ENCODE results near the gene WNT5B.

WNT5B gene

DNA sequence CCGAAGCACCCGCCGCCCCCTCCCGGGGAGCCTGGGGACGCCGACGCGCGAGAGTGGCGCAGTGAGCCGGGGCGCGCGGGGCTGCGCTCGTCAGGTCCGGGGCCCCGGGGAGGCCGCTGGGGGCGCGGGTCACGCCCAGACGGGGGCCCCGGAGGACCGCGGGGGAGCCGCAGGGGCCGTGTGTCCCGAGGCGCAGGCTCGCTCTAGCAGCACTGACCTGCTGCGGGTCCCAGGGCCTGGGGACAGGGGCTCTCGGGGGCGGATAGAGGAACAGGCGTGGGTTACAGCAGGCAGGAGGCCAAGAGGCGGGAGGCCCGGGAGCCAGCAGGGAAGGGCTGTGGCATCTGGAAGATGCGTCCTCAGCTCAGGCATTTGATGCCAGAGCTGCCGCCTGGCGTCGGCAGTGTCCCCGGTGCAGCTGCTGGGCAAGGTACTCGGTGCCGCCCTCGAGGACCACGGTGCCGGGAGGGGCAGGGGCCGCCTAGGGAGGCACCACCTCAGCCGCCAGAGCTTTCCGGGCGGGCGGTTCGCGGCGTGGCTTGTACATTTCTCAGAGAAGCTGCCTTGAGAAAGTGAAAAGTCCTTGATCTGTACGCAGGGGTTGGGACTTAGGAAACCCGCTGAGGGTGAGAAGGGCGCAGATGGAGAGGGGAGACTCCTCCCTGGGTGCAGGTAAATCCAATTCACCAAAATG, 1.2 kb downstream of the WNT5B start:
- DNase-seq (ENCODE audit: low read depth), result no peak

DNA sequence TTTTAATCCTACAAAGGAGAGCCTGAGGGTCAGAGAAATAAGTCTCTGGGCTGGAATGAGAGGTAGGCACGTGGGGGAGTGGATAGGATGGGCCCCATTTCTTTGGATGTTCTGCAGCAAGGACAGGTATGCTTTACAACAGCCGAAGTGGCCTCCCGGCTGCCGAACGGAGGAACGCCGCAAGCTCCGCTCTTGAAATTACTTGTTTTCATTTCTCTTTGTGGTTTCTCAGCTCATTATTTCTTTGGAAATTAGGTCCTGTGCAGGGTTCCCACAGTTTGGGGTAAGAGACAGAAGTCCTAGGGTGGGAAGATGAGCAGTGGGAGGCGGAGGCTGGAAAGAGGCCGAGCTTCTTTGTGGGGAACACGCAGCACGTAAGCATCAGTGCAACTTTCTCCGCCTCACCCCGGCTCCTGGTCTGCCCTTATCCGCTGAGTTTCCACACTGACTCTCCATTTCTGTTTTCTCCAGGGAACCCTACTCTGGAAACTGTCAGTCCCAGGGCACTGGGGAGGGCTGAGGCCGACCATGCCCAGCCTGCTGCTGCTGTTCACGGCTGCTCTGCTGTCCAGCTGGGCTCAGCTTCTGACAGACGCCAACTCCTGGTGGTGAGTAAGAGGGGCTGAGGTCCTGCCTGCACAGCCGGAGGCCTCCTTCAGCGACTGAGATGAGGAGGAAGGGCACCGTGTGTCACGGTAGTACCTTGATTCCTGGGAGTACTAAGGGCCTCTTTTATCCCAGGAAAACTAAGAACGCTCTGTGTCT, 2.0 kb downstream of the WNT5B start:
- DNase-seq (ENCODE audit: low read depth), result no peak

DNA sequence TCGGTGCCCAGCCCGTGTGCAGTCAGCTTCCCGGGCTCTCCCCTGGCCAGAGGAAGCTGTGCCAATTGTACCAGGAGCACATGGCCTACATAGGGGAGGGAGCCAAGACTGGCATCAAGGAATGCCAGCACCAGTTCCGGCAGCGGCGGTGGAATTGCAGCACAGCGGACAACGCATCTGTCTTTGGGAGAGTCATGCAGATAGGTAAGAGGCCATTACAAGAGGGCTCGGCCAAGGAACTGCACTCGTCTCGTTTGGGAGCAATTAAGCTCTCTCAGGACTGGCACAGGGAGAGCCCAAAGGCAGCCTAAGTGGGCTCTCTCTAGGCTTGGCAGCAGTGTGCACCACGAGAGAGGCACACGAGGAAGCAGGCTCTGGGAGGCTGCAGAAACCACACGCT, 3.7 kb downstream of the WNT5B start:
- DNase-seq (ENCODE audit: low read depth), result no peak

DNA sequence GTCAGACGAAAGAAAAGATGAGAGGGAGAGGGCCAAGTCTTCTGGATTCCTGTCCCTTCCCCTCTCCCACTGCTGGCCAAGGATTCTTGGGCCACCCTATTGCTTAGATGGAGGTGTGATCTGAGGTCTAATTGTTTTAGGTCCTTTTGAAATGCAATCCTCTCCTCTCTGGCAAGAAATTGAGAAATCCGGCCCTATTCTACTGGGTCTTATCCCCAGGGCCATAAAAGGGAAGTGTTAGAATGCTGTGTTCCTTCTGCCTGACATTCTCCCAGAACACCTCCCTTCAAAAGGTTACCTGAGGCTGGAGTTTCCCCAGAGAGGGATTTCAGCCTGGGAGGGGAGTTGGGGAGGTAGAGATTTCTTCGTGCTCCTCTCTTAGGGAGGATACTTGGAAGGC, 4.4 kb downstream of the WNT5B start:
- no peak for DNase-seq (ENCODE audit: low read depth)

DNA sequence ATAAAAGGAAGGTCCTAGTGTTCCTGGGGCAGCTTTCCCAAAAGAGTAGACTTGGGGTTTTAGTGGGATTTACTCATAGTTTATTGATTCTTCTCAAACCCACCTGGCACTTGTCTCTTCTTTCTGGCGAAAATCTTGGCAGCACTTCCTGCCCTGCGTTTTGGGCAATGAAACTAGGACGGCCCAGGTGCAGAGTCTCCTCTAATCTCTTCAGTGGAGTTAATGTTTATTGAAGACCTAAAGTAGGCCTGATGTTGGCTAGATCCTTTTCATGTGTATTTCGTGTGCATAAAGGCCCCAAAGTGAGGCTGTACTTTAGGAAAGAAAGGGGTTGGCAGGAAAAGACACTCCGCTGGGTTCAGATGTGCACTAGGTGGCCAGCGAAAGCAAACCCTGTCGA, 5.1 kb downstream of the WNT5B start:
- no peak for DNase-seq (ENCODE audit: low read depth)

DNA sequence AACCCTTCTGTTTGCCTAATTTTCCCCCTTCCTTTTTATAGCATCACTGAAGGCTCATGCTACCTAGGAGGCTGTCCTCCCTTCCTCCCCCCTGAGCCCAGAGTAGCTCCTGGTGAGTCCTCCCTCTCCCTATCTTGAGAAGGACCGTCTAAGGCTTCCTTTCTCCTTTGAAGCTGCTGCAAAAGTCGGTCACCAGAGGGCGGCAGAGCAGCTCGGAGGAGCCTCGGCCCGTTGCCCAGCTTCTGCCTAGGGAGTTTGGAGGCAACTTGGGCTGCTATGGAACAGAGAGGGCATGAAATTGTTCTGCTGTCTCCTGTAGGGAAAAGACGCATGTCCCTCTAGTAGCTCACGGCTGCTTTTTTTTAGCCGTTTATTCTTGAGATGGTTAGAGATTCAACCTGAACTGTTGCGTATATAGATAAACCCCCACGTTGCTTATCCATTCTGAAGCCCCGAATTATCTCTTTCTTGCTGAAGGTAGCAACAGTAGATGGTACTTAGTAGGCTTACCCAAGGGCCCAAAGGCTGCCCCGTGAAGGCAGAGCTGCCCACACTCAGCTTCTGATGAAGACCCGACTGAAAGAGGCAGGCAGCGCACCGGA, 5.7 kb downstream of the WNT5B start:
- DNase-seq (ENCODE audit: low read depth), result peak; percentile 51

DNA sequence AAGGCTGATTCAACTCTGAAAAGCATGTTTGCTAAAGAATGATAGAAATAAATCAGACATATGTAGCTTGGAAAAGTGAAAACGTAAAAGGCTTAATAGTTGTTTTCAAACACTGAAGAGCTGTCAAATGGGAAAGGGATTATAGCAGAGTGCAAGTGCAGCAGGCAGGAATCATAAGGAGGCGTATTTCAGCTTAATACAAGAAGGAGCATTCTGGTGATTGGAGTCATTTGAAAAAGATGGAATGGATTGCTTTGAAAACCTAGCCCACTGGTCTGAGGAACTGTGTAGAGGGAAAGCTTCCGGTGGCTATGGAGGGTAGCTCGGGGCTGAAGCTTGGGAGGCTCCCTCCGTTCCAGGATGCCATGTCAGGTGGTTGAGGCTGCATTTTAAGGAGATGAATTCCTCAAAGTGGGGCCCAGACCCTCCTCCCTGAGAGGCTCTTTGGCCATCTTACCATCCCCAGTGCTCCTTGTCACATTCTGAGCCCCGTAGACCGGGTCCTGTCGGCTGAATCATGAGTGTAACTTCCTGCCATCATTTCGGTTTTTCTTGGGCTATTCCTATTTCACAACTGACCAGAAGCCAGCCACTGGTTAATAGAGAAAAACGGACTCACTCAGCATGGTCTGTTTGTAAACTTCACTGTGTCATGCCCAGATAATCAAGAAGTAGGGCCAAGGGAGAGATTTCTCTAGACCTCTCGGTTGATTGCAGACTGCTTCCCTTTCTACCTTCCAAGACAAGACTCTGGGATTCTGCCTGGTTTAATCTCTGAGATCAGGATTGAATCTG, 6.5 kb downstream of the WNT5B start:
- DNase-seq (ENCODE audit: low read depth), result no peak

DNA sequence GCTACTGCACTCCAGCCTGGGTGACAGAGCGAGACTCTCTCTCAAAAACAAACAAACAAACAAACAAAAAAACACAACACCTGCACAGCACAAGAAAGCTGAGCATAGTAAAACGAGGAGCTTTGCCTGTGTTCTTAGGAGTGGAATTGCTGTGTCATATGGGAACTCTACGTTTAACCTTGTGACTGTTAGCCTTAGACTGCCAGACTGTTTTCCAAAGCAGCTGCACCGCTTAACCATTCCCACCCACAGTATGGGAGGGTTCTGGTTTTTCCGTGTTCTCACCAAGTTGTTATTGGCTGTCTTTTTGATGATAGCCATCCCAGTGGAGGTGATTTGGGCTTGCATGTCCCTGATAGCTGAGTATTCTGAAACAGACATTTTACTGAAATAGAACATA, 9.2 kb downstream of the WNT5B start:
- DNase-seq (ENCODE audit: low read depth), result no peak

DNA sequence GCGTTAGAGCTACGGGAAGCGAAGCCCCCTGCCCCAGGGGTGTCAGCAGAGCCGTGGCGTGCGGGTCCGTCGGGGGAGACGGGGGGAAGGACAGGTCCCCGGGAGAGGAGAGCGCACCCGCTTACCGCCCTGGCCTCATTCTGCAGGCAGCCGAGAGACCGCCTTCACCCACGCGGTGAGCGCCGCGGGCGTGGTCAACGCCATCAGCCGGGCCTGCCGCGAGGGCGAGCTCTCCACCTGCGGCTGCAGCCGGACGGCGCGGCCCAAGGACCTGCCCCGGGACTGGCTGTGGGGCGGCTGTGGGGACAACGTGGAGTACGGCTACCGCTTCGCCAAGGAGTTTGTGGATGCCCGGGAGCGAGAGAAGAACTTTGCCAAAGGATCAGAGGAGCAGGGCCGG, 10.5 kb downstream of the WNT5B start:
- DNase-seq (ENCODE audit: low read depth), result no peak

DNA sequence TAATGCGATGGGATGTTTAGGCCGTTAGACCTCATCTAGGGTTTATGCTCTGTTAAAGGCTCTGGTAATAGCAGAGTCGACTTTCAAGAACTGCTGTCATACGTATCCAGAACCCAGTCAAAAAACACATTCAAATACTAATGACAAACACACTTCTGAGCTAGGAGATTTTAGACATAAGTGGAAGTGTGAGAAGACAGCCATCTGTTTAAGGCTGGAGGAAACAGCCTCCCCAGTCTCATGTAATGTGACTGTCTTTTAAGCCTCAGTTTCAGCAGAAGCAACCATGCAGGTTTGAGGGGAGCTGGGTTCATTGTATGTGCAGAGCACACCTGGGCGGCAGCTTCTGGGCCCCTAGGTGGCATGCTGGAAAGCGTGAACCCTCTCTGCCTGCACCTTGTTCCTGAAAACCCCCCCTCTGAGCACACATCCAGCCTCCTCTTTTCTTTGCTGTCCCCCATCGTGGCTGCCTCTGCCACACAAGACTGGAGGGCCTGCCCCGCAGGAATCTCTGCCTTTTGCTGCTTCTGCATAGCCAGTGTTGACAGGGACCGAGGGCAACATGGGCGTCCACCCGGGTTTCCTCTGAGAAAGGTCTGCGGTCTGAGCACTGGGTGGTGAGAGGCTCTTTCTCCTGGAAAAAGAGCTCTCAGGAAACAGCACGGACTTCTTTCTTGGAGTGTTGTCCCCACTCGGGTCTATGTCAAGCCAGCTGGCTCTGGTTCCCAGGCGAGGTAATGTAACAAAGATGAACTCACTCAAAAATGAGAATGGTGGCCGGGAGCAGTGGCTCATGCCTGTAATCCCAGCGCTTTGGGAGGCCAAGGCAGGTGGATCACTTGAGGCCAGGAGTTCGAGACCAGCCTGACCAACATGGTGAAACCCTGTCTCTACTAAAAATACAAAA, 11.6 kb downstream of the WNT5B start:
- DNase-seq (ENCODE audit: low read depth), result no peak

DNA sequence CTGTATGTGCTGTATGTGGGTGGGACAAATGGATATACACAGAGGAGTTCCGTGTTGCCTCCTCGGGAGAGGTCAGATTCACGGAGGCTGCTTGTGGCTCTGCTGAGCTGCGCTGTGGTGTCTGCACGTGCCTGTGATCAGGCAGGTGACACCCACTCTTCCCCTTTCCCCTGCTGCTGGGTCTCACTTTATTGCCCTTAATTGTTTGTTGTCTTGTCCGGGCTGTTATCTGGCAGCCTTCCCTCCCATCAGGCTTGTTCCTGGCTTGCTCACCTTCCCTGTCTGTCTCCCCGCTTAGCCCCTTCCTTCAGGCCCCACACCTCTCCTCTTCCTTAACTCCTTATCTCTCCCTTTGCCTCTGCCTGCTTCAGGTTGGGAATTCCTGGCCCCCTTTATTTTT, 13.5 kb downstream of the WNT5B start:
- DNase-seq (ENCODE audit: low read depth), result no peak

DNA sequence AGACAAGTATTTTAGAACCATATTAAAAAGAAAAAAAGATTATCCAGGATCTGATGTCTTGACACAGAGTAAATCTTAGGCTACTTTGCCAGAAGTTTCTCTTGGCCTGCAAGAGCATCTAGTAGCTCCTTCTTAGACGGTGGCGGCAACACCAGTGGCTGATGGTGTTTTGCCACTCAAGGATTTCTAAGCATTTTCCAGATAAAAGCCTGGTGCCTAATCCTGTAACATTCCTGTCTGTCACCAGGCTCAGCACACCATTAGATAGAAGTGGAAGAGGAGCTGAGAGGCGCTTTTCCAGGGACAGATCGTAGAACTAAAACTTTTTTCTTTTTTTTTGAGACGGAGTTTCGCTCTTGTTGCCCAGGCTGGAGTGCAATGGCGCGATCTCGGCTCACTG, 14.0 kb downstream of the WNT5B start:
- DNase-seq (ENCODE audit: low read depth), result no peak

DNA sequence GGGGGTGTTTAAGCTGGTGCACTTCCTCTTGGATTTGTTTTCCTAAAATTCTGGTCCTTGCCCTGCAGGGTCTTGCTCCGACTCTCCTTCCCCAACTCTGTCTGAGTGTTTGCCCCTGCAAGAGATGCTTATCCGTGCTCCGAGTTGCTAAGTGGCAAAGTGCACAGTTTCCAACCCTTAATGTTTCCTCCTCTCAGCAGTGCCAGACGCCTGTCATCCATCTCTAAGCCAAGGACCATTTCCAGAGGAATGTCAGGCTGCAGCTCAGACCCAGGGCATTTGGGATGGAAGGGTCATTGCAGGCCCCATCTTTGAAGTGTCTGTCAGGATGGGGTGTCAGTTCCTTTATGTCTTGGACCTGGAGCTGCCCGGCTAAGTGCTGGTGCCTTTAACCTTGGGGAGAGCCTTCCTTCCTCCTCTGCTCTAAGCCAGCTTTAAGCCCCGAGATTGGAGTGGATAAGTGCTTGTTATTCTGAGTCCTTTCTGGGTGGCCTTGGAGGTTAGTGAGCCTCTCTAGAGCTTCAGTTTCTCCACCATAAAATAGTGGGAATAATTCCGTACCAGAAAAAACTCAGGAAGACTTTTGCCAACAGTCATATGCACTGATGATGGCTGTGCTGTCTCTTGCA, 15.0 kb downstream of the WNT5B start:
- DNase-seq (ENCODE audit: low read depth), result no peak

DNA sequence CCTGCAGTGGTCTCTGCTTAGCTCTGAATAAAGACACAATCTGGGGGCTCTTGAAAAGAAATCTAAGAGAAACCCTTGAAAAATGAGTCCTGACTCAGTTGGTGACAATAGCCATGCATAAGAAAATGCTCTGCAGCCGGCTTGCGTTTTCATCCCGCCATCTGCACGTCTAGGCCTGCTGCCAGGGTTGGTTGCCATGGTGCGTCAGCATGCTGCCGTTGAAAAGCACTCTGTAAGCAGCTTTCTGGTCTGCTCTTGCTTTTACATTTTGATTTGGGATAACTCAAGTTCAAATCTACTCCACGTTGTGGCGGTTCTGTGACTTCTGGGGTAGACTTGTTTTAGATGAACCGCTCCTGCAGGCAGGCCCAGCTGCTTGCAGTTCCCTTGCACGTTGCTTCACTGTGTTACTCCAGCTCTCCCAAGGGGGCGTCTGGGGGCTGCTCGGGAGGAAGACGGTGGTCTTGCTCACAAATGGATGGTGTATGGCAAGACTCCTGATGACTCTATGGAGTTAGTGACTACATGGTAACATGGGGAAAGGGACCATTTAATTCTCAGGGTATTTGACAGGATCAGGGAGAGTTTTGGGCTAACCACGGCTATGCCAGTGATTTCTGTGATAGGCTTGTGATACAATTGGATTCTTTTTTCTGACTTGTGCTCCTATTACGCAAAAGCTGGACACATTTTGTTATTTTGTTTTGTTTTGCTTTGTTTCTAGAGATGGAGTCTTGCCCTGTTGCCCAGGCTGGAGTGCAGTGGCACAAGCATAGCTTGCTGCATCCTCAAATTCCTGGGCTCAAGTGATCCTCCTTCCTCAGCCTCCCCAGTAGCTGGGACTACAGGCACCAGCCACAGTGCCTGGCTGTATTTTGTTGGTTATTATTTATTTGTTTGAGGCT, 15.8 kb downstream of the WNT5B start:
- DNase-seq (ENCODE audit: low read depth), result no peak

DNA sequence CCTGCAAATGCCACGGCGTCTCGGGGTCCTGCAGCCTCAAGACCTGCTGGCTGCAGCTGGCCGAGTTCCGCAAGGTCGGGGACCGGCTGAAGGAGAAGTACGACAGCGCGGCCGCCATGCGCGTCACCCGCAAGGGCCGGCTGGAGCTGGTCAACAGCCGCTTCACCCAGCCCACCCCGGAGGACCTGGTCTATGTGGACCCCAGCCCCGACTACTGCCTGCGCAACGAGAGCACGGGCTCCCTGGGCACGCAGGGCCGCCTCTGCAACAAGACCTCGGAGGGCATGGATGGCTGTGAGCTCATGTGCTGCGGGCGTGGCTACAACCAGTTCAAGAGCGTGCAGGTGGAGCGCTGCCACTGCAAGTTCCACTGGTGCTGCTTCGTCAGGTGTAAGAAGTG, 16.8 kb downstream of the WNT5B start:
- DNase-seq (ENCODE audit: low read depth), result no peak

DNA sequence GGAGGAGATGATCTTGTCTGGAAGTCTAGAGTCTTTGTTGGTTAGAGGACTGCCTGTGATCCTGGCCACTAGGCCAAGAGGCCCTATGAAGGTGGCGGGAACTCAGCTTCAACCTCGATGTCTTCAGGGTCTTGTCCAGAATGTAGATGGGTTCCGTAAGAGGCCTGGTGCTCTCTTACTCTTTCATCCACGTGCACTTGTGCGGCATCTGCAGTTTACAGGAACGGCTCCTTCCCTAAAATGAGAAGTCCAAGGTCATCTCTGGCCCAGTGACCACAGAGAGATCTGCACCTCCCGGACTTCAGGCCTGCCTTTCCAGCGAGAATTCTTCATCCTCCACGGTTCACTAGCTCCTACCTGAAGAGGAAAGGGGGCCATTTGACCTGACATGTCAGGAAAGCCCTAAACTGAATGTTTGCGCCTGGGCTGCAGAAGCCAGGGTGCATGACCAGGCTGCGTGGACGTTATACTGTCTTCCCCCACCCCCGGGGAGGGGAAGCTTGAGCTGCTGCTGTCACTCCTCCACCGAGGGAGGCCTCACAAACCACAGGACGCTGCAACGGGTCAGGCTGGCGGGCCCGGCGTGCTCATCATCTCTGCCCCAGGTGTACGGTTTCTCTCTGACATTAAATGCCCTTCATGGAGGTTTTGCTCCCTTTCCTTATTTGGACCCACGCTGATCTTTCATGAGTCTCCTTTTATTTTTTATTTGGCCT, 17.7 kb downstream of the WNT5B start:
- no peak for DNase-seq (ENCODE audit: low read depth)

DNA sequence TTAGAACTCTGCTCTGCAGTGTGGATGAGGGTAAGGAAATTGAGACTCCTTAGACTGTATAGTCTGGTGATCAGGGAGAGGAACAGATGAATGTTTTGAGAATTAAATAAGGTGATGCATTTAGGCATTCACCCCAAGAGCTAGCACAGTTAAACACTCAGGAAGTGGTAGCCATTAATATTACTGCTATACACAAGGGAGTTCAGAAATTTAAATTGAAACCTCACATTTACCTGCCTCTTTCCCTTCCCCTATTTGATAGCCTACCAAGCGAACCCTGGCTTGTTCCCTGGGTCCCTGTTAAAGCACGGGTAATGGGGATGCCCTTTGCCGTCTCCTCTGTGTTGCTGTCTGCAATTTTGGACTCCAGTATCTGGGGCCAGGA, 18.2 kb downstream of the WNT5B start:
- DNase-seq (ENCODE audit: low read depth), result no peak

DNA sequence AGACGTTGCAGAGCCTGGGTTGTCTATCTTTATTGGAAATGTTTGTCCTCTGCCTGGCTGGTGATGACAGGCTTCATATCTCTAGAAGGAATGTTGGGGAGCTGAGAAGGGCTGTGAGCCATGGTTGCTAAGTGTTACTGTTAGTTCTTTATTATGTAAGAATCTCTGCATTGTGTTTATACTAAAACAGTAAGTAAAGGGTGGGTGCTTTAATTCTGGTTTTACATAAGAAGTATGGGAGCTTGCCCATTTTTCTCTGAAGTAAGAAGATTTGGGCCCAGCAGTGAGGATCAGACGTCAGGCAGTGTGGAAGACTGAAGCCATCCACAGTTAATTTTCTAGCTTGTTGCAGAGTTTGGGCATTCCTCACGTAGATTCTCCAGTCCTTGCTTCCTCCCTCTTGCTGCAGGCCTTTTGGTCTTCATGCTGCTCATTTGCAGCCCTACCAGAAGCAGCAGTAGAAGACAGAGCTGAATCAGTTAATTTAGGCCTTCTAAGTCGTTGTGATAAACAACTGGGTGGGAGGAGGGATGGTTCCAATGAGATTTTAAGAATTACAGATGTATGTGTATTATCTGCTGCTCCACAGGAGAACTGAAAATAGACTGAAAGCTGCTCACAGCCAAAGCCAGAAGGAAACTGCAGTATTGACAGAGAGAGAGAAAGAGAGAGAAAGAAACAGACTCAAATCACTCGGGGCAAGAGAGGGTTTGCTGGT, 21.4 kb downstream of the WNT5B start:
- no peak for DNase-seq (ENCODE audit: low read depth)

DNA sequence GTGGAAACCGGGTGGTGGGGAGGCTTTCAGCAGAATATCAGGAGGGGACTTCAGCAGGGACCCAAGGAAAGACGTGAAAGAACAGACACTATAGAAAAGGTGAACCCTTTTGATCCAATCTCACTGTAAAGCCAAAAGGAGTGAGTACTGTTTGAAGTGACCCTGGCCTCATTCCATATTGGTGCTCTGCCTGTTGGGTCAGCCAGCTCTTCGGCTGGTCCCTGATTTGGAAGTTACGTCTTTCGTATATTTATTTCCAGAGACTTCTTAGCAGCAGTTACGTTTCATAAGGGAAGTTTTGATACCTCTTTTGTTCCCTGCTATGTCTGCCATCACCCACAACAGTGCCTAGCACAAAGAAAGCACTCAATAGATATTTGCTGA, 21.9 kb downstream of the WNT5B start:
- no peak for DNase-seq (ENCODE audit: low read depth)

All from activated T-cell treated with anti-CD3 and anti-CD28 coated beads for 1 hour (primary cell).